Measurements from ENCODE around the gene CLDN5.

Gene CLDN5, protein sequence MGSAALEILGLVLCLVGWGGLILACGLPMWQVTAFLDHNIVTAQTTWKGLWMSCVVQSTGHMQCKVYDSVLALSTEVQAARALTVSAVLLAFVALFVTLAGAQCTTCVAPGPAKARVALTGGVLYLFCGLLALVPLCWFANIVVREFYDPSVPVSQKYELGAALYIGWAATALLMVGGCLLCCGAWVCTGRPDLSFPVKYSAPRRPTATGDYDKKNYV

DNA sequence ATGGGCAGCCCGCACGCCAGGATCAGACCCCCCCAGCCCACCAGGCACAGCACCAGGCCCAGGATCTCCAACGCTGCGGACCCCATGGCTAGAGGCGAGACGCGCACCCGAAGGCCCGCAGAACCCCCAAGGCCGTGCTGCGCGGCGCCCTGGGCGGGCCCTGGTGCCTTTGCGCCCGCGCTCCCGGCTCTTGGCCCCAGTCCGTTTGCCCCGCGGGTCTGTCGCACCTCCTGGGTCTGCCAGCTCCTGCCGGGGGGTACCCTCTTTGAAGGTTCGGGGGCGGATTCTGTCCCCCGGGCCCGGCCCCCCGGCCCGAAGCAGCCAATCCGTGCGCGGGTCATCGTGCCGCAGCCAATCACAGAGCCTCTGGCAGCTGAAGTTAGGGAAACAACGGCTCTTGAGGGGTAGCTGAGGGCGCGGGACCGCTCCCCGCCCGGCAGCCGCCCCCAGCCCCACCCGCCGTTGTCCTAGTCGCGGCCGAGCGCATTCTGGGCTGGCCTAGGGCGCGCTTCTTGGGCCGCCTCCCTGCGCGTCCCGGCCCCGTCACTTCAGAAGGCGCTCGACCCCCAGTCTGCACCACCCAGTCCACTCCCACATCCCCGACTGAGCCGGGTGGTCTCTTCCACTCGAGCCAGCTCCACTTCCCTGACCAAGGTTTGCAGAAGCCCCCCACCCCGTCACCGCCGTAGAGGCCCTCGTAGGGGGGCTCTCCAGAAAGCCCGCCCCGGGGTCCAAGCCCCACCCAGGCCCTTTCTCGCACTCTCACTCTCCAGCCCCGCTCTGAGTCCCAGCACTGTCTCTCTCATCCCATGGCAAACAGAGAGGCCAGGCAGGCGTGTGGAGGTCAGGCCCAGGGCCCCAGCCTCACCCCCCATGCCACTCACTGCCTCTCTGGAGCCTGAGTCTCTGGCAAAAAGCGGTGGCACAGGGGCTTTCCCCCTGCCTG lies at the start of gene CLDN5:
CLDN5 (minus strand) TSS at position 241 of the 946 bp plus-strand sequence; CDS start at position 86, 155 bp downstream.
- H3K27ac Mint-ChIP-seq: no peak within 1 kb of the TSS
- H3K4me1 Mint-ChIP-seq: peaks cover 14% of the 10 kb centered on the region
- H3K27me3 Mint-ChIP-seq: peaks cover 13% of the 10 kb centered on the region
- H3K36me3 Mint-ChIP-seq: no peaks in the 10 kb centered on the region
- H3K9me3 Mint-ChIP-seq: no peaks in the 10 kb centered on the region
- peak within 1 kb of the TSS; percentile 70 for H3K4me3 Mint-ChIP-seq

DNA sequence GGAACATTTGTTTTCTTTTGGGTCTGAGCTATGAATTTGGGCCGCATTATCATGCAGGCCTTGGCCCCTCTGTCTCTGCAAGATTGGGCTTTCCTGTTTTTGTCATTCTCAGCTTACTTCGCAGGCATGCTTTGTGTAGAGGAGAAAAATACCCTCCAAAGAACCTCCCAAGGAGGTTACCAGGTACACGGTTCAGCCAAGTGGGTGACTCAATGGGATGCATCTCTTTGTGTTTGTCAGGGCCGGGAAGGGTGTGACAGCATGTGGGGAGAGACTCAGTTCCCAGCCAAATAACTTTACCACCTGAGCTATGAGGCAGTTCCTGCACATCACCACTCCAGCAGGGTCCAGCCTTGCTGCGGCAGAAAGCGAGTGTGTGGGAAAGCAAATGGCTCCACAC lies 47.8 kb upstream of the CLDN5 start:
- peaks cover 10% of the 10 kb centered on the region for H3K4me1 Mint-ChIP-seq
- no peaks in the 10 kb centered on the region for H3K36me3 Mint-ChIP-seq
- no peaks in the 10 kb centered on the region for H3K27me3 Mint-ChIP-seq
- no peaks in the 10 kb centered on the region for H3K9me3 Mint-ChIP-seq
- no peak overlapping the region for H3K4me3 Mint-ChIP-seq
- H3K27ac Mint-ChIP-seq: no peak overlapping the region

DNA sequence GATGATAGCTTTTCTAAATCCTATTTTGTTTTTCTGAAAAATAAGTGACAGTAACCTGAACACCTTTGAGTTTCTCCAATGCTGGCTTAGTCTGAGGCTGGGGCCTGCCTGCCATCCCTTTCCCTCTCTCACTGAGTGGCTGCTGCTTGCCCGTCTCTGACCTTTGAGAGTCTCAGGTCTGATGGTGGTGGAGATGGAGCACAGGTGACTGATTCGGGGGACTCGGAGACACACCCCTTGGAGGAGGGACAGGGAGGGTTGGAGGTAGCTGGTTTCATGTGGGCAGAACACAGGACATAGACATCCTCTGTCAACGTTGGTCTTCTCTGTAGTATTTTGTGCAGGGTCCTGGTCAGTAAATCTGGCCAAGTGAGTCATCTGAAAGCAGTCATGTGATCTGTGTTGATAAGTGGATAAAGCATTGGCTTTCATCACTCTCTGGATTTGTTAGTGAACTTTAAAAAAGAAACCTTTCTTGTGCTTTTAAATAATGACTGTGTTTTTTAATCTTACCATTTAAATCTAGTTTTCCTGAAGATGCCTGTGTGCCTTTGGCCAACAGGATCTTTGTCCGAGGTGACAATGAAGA lies 47.1 kb upstream of the CLDN5 start:
- H3K27ac Mint-ChIP-seq: no peak overlapping the region
- peaks cover 4% of the 10 kb centered on the region for H3K4me1 Mint-ChIP-seq
- no peaks in the 10 kb centered on the region for H3K36me3 Mint-ChIP-seq
- no peaks in the 10 kb centered on the region for H3K9me3 Mint-ChIP-seq
- H3K27me3 Mint-ChIP-seq: no peaks in the 10 kb centered on the region
- no peak overlapping the region for H3K4me3 Mint-ChIP-seq

DNA sequence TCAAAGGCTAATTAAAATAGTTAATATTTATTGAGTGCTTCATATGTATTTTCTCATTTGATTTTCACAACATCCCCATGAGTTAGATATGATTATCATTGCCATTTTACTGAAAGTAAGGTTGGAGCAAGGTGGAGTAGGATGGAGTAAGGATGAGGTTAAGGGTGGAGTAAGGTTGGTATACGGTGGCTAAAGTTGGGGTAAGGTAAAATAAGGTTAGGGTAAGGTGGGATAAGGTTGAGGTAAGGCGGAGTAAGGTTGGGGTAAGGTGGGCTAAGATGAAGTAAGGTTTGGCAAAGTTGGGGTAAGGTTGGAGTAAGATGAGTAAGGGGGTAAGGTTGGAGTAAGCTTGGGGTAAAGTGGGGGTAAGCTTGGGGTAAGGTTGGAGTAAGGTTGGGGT lies 45.8 kb upstream of the CLDN5 start:
- H3K4me1 Mint-ChIP-seq: peaks cover 4% of the 10 kb centered on the region
- no peaks in the 10 kb centered on the region for H3K27me3 Mint-ChIP-seq
- H3K27ac Mint-ChIP-seq: no peak overlapping the region
- no peaks in the 10 kb centered on the region for H3K36me3 Mint-ChIP-seq
- no peaks in the 10 kb centered on the region for H3K9me3 Mint-ChIP-seq
- H3K4me3 Mint-ChIP-seq: no peak overlapping the region

DNA sequence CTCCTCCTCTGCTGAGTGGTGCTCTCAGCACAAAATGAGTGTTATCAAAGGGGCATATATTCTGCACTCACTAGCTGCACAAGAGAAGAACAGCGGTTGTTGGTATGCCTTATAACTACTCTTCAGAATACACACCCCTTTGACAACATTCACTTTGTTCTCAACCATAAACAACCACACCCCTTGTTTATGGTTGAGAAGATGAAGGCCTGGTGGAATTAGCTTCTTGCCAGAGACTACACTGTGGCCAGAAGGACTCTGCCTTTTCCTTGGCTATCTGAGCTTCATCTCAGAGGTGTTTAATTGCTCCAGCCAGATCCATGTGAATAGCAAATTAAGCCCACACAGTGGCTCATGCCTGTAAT lies 45.0 kb upstream of the CLDN5 start:
- no peak overlapping the region for H3K27ac Mint-ChIP-seq
- no peak overlapping the region for H3K4me3 Mint-ChIP-seq

DNA sequence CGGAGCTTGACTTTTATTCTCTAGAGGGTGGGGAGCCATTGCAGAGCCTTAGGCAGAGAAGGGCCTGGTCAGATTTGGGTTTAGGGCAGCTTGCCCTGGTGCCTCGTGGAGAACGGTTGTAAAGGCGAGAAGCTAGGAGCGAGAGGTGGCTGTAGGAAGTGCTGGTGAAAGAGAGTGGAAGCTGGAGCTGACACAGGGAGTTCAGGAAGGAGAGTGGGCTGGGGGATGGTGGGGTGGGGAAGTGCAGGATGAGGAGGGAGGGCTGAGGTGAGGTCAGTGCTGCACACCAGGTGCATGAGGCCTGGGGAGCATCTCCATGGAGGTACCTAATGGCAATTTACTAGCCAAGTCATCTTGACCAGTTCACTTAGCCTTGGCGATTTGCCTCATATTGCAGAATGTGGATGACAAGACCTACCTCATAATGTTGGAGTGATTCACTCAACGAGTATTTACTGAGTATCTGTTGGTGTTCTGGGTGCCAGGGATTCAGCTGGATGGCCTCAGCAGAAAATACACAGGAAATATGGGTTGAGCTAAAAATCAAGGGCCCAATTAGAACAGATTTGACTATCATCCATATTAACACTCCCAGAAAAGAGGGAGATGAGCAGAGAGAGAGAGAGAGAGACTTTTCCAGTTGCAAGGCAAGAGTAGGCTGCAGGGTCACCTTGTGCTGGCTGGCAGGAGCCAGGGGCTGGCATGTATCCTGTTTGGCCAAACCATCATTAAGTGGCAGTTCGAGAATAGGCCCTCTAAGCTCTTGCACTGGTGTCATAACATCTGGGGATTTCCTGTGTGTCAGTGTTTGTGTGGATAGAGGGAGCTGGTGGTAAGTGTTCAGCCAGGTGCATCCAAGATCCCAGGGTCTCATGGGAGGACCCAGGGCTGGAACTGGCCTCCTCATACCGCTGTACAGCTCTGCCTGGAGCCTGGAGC lies 44.4 kb upstream of the CLDN5 start:
- H3K27me3 Mint-ChIP-seq: no peaks in the 10 kb centered on the region
- no peak overlapping the region for H3K27ac Mint-ChIP-seq
- H3K9me3 Mint-ChIP-seq: no peaks in the 10 kb centered on the region
- no peak overlapping the region for H3K4me3 Mint-ChIP-seq
- peaks cover 4% of the 10 kb centered on the region for H3K4me1 Mint-ChIP-seq
- H3K36me3 Mint-ChIP-seq: no peaks in the 10 kb centered on the region

More for the DNA sequence above, 45.0 kb upstream of the CLDN5 start:
- H3K27me3 Mint-ChIP-seq: no peaks in the 10 kb centered on the region
- peaks cover 4% of the 10 kb centered on the region for H3K4me1 Mint-ChIP-seq
- H3K9me3 Mint-ChIP-seq: no peaks in the 10 kb centered on the region
- H3K36me3 Mint-ChIP-seq: no peaks in the 10 kb centered on the region

DNA sequence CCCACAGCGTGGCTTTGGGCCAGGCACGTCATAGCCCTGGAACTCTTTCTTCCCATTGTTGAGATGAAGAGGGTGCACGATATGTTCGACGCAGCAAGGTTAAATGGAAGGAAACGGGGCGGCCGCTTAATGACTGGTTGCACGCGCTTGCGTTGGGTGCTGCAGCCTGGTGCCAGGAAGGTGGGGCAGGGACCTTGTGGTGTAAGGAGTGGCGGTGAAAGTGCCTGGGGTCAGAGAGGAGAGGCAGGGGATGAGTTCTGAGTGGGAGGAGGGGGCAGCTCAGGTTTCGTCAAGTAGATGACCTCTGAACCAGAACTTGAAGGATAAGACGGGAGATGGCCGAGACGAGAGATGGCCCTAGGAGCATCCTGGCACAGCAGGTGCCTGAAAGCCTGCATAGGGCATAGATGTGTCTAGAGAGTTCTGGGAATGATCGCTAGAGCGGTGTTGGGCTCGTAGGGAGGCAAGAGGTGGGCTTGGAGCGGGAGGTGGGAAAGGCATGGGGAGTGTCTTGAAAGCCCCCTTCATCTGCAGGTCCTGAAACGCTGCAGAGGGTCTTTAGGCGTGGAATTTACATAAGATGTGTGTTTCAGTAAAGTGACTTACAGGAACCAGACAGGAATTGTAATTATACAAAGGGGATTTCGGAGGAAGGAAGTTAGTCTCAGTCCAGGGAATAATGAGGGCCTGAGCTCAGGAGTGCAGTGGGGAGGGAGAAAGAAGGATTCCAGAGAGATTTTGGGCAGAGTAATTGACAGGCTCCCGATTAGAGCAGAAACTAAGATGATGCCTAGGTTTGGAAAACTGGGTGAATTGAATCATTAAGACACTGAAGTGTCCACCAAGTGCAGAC lies 43.2 kb upstream of the CLDN5 start:
- Mint-ChIP-seq H3K9me3 (no peaks in the 10 kb centered on the region), H3K36me3 (no peaks in the 10 kb centered on the region), H3K27me3 (no peaks in the 10 kb centered on the region), H3K4me1 (peaks cover 4% of the 10 kb centered on the region), H3K4me3 (no peak overlapping the region), H3K27ac (no peak overlapping the region)

DNA sequence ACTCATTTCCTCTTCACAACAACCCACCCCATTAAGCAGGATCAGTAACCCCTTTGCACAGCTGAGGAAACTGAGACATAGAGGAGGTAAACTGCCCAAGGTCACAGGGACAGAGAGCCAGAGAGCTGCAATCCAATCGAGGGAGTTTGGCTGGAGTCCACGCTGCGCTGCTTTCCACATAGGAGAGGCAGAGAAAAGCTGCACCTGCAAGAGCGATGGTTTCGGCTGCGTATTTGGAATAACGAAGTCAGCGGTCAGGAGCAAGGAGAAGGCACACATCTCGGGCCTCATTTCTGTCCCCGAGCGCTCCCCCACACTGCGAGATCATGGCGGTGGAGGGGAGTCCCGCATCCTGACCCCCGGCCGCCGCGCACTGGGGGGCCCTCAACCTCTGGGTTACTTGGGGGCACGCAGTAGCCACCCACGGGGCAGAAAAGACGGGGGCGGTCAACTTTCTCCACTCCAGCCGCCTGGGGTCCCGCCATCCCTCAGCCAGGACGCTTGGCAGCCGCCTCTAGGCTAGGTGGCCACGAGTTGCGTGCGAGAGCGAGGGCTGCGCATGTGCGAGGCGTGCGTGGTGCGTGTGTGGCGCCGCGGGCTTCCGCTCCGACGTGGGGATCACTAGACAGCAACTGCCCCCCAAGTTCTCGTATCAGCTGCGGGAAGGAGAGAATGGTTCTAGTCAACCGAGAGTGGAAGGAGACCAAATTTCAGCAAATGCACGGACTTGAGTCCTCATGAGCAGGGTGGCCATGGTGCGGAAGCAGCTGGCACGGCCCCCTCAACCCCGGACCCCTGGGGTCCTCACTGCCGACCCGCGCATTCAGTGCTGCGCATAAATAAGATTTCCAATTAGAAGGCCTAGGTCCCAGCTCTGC lies 42.3 kb upstream of the CLDN5 start:
- no peak overlapping the region for H3K4me3 Mint-ChIP-seq
- no peaks in the 10 kb centered on the region for H3K36me3 Mint-ChIP-seq
- no peak overlapping the region for H3K27ac Mint-ChIP-seq
- no peaks in the 10 kb centered on the region for H3K9me3 Mint-ChIP-seq
- no peaks in the 10 kb centered on the region for H3K27me3 Mint-ChIP-seq
- H3K4me1 Mint-ChIP-seq: peaks cover 4% of the 10 kb centered on the region

DNA sequence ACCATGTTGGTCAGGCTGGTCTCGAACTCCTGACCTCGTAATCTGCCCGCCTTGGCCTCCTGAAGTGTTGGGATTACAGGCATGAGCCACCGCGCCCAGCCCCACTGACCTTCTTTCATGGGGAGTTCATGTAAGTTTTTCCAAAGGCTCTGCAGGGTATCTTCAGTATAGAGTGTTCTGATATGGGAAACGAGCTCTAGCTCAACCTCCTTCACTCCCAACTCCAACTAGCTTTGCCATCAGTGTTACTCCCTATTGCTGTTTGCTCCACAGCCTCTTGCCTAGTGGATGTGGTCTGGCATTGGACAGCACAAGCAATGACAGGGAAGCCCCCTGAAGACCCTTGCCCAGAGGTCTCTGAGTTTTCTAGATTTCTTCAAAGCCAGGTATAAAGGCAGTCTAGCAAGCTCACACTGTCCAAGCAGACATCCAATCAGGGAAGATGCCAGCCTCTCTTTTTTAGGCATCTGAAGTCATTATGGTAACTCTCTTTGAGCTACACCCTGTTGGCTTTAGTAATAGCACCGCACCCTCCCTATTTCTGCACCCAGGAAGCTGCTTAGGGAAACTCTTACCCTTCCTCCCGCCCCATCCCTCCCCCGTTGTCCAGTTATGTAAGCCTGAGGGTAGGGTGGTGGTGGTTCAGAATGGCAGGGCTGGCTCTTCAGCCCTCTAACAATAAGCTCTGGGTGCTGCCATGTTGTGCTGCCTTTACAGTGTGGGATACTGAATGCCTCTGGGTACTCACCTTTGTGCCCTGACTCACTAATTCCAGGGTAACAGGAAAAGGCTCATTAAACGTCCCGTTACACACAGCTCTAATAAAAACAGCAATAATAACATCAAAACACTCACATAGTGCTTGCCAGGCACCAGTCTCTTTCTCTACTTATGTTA lies 41.4 kb upstream of the CLDN5 start:
- Mint-ChIP-seq H3K9me3 (no peaks in the 10 kb centered on the region), H3K27me3 (no peaks in the 10 kb centered on the region), H3K27ac (no peak overlapping the region), H3K4me1 (peaks cover 4% of the 10 kb centered on the region), H3K4me3 (no peak overlapping the region), H3K36me3 (no peaks in the 10 kb centered on the region)

DNA sequence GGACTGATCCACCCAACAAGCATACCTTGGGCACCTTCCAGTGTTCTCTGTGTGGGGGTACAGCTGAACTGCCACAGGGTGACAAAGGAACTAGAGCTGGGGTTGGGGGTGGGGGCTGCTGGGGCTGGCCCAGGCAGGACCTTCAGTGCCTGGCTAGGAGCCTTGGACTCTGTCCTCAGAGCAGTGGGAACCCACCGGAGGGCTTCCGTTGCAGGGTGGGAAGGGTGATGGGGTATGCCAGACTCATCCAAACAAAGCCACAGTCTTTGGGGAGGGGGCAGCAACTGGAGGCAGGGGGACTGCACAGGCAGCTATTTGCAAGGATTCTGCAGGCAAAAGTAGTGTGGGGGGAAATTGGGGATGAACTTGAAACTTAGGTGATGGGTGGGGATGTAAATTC lies 35.7 kb upstream of the CLDN5 start:
- H3K9me3 Mint-ChIP-seq: no peaks in the 10 kb centered on the region
- H3K4me3 Mint-ChIP-seq: no peak overlapping the region
- H3K27ac Mint-ChIP-seq: no peak overlapping the region
- H3K4me1 Mint-ChIP-seq: no peaks in the 10 kb centered on the region
- no peaks in the 10 kb centered on the region for H3K36me3 Mint-ChIP-seq
- no peaks in the 10 kb centered on the region for H3K27me3 Mint-ChIP-seq

DNA sequence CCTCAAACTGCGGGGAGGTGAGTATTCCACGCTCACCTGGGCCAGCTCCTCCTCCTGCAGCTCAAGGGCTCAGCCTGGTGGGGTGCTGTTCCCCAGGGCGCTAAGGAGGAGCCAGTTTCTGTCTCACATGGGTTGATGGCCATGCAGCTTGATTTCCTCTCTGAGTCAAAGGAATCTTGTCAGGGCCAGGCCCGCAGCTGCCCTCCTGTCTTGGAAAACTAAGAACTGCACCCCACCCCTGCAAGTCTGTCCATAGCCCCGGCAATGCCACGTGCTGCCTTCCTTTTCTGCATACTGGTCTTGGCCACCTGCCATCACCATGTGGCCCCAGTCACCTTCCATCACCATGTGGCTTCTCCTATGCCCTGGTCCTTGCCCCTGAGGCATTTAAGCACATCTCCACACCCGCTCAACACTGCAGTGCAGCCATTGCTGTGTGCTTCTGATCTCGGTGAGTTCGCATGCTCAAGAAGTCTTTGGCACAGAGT lies 35.2 kb upstream of the CLDN5 start:
- no peaks in the 10 kb centered on the region for H3K4me1 Mint-ChIP-seq
- no peak overlapping the region for H3K27ac Mint-ChIP-seq

DNA sequence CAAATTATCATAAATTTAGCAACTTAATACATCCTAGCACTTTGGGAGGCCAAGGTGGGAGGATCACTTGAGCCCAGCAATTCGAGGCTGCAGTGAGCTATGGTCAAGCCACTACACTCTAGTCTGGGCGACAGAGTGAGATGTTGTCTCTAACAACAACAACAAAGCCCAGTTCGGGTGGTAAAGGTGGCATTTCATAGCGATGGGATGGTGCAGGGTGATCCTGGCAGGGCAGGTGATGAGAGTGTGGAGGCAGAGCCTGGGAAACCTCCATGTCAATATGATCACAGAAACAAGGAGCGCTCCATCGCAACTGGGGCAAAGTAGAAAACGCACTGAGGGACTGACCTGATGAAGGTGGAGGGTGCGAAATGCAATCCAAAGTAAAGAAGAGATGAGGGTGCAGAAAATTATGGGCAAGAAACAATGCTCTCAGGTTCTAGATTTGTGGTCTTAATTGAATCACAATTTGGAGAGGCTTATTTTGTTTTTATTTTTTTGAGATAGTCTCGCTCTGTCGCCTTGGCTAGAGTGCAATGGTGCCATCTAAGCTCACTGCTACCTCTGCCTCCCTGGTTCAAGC lies 32.8 kb upstream of the CLDN5 start:
- Mint-ChIP-seq H3K27me3 (no peaks in the 10 kb centered on the region), H3K4me1 (no peaks in the 10 kb centered on the region), H3K27ac (no peak overlapping the region), H3K36me3 (no peaks in the 10 kb centered on the region), H3K9me3 (no peaks in the 10 kb centered on the region), H3K4me3 (no peak overlapping the region)

More for the DNA sequence above, 35.2 kb upstream of the CLDN5 start:
- H3K4me3 Mint-ChIP-seq: no peak overlapping the region
- H3K27me3 Mint-ChIP-seq: no peaks in the 10 kb centered on the region
- no peaks in the 10 kb centered on the region for H3K36me3 Mint-ChIP-seq
- H3K9me3 Mint-ChIP-seq: no peaks in the 10 kb centered on the region

DNA sequence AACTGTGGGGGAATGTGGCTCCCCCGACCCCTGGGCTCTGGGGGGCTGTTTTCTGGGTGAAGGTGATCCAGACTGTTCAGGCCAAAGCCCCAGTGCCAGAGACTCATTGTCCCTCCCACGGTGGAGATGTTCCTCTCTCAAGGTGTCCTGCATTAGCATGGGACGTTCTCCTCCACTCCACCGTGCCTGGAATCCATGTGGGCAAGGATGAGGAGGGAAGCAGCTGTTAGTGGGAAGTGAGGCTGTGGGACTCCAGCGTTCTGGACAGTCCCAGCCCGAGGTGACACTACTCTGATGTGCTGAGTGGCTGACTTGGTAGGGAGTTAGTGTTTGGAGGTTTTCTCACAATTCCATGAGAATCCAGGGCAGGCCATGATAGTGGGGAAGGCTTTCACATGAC lies 31.4 kb upstream of the CLDN5 start:
- Mint-ChIP-seq H3K27me3 (no peaks in the 10 kb centered on the region), H3K36me3 (no peaks in the 10 kb centered on the region), H3K4me1 (no peaks in the 10 kb centered on the region), H3K4me3 (no peak overlapping the region), H3K9me3 (no peaks in the 10 kb centered on the region), H3K27ac (no peak overlapping the region)
